GM12878 (cell line): ENCODE results near the gene ZNF408. TPM values are rescaled to one million over a fixed set of nuclear protein-coding genes. Genes with fewer than 3 reads are reported as not detected.

Experiments used
- ATAC-seq: fragments of 200-7000 bp; cut with Tn5 transposase; 3 replicates; pipeline ENCODE4 v1.9.1; 2020; ENCODE audit warnings: mild to moderate bottlenecking, moderate library complexity
- BruUV-seq: library from RNA; stranded (reverse); fragments of 400-500 nt; replicated peaks from 2 replicates; lab custom pipeline; 2021; lab: Mats Ljungman, UMichigan
- CTCF ChIA-PET: fragments of 300-600 bp; sonication (Branson Sonifier 250); formaldehyde crosslinking; extraction: SDS; loops from one replicate; lab custom pipeline; 2021; ENCODE audit warnings: inconsistent platforms; lab: Yijun Ruan, JAX
- POLR2A ChIA-PET: fragments of 350-600 bp; formaldehyde crosslinking; extraction: SDS; loops from one replicate; lab custom pipeline; 2021; ENCODE audit warnings: inconsistent platforms; lab: Charles Lee
- RAD21 ChIA-PET: fragments of 300-600 bp; sonication (Branson Sonifier 250); formaldehyde crosslinking; loops from one replicate; lab custom pipeline; 2023; ENCODE audit warnings: antibody characterized with exemption; ENCODE audit not compliant: unreplicated experiment; lab: Charles Lee
- SMC1A ChIA-PET: fragments of 300-600 bp; sonication (Branson Sonifier 250); formaldehyde crosslinking; loops from one replicate; lab custom pipeline; 2023; ENCODE audit not compliant: unreplicated experiment, uncharacterized antibody; lab: Charles Lee
- DNase-seq: peaks from one replicate; pipeline ENCODE4 v3.0.0-alpha.2; 2011; ENCODE audit warnings: low read depth, low spot score
- FAIRE-seq: peaks from 3 replicates; lab custom pipeline; 2011; peaks lifted over from hg19 to GRCh38; lab: Jason Lieb, UNC
- H2AFZ ChIP-seq: 2 replicates; pipeline ENCODE4 v1.6.0; 2011; ENCODE audit warnings: low read depth, low read length, control low read depth; ENCODE audit not compliant: control insufficient read depth
- H3K27ac ChIP-seq: 2 replicates; pipeline ENCODE4 v1.5.1; 2011; ENCODE audit warnings: control low read depth; ENCODE audit not compliant: control insufficient read depth, insufficient read depth
- H3K27me3 ChIP-seq, 2 experiments: replicated peaks in 1 of 2; 2 replicates each; pipeline versions ENCODE4 v1.6.0 to v1.6.1; 2011; ENCODE audit warnings: low read length in 1 of 2; ENCODE audit not compliant: control insufficient read depth in 2 of 2, insufficient read depth in 2 of 2
- H3K36me3 ChIP-seq, 2 experiments: 2 replicates each; pipeline ENCODE4 v1.5.1; 2011; ENCODE audit warnings: low read length in 1 of 2; ENCODE audit not compliant: control insufficient read depth in 2 of 2, insufficient read depth in 2 of 2
- H3K4me1 ChIP-seq: 2 replicates; pipeline ENCODE4 v1.6.1; 2011; ENCODE audit warnings: mild to moderate bottlenecking, low read length, moderate library complexity, mixed read lengths; ENCODE audit not compliant: control insufficient read depth, insufficient read depth
- H3K4me2 ChIP-seq: 2 replicates; pipeline ENCODE4 v1.6.0; 2011; ENCODE audit warnings: control low read depth; ENCODE audit not compliant: control insufficient read depth, insufficient read depth
- H3K4me3 ChIP-seq: fragments of 200-600 bp; sonication (generic); 2 replicates; pipeline ENCODE4 v1.5.1; 2016
- H3K79me2 ChIP-seq: 2 replicates; pipeline ENCODE4 v1.6.0; 2011; ENCODE audit warnings: low read length; ENCODE audit not compliant: control insufficient read depth, insufficient read depth
- H3K9ac ChIP-seq: 2 replicates; pipeline ENCODE4 v1.8.0; 2011; ENCODE audit warnings: low read length, control low read depth, mixed read lengths; ENCODE audit not compliant: control insufficient read depth, insufficient read depth
- H3K9me3 ChIP-seq: replicated peaks from 3 replicates; pipeline ENCODE4 v1.5.1; 2011; ENCODE audit warnings: mild to moderate bottlenecking, low read length; ENCODE audit not compliant: control insufficient read depth, insufficient read depth
- H4K20me1 ChIP-seq: 2 replicates; pipeline ENCODE4 v1.6.0; 2011; ENCODE audit not compliant: control insufficient read depth, insufficient read depth
- CBX3 ChIP-seq: fragments of 200-600 bp; sonication (generic); IDR thresholded peaks from 2 replicates; pipeline ENCODE4 v1.6.1; 2016; ENCODE audit warnings: low read depth, borderline replicate concordance
- CHD2 ChIP-seq: IDR thresholded peaks from 2 replicates; pipeline ENCODE4 v1.6.1; 2011; ENCODE audit warnings: low read depth, low read length, improper control_type of control experiment, borderline replicate concordance
- CHD4 ChIP-seq: fragments of 200-600 bp; sonication (generic); IDR thresholded peaks from 2 replicates; pipeline ENCODE4 v1.6.1; 2016; ENCODE audit warnings: mild to moderate bottlenecking
- IRF3 ChIP-seq: fragments of 450-650 bp; IDR thresholded peaks from 2 replicates; pipeline ENCODE4 v1.6.1; 2014; ENCODE audit warnings: mild to moderate bottlenecking
- LARP7 ChIP-seq: fragments of 450-650 bp; IDR thresholded peaks from 2 replicates; pipeline ENCODE4 v1.6.1; 2017; ENCODE audit warnings: mild to moderate bottlenecking
- RB1 ChIP-seq: fragments of 450-650 bp; formaldehyde crosslinking; IDR thresholded peaks from 2 replicates; pipeline ENCODE4 v1.6.1; 2017; ENCODE audit warnings: mild to moderate bottlenecking, borderline replicate concordance
- RELA ChIP-seq: fragments of 450-650 bp; IDR thresholded peaks from 2 replicates; pipeline ENCODE4 v1.8.0; 2014; ENCODE audit warnings: borderline replicate concordance; ENCODE audit not compliant: partially characterized antibody
- SMAD5 ChIP-seq: IDR thresholded peaks from 2 replicates; pipeline ENCODE4 v1.6.1; 2016; ENCODE audit warnings: antibody characterized with exemption, low read depth
- SREBF1 ChIP-seq: IDR thresholded peaks from 2 replicates; pipeline ENCODE4 v1.6.1; 2012; ENCODE audit warnings: mild to moderate bottlenecking, low read length
- ZNF24 ChIP-seq: fragments of 450-650 bp; IDR thresholded peaks from 2 replicates; pipeline ENCODE4 v1.6.1; 2017; ENCODE audit warnings: antibody characterized with exemption, mild to moderate bottlenecking
- WGBS: methylation state at CpG from one replicate; pipeline ENCODE4 v1.1.6; 2016; ENCODE audit warnings: low lambda C conversion rate; ENCODE audit not compliant: insufficient replicate concordance, insufficient coverage; ENCODE audit errors: missing lambda C conversion rate; 5-methylcytosine and 5-hydroxymethylcytosine counted together
- in situ Hi-C: fragments of 300-500 bp; cut with MboI; formaldehyde crosslinking; loops from 9 replicates; pipeline ENCODE4 v1.14.3; 2018; ENCODE audit warnings: mixed read lengths
- intact Hi-C: fragments of 100-400 bp; cut with micrococcal nuclease; formaldehyde crosslinking; loops from one replicate; pipeline ENCODE4 v1.14.2; 2022; ENCODE audit not compliant: unreplicated experiment
- polyA plus RNA-seq, 11 experiments: library from polyadenylated mRNA; depleted of rRNA in 4 of 11; unstranded in 6 of 11; stranded (reverse) in 5 of 11; fragments of >200 nt; fragmentation: Nextera tagmentation in 4 of 11; fragmentation: Illumina TruSeq in 1 of 11; extraction: Ambion mirVana in 4 of 11; extraction: Trizol in 1 of 11; gene quantifications; 1 replicate in 1 of 11; 2 replicates in 10 of 11; pipeline versions ENCODE4 v1.2.1 to v1.2.3, GENCODE V29; 2011 to 2016; ENCODE audit warnings: inconsistent platforms in 2 of 11, missing spikeins in 2 of 11, low read depth in 1 of 11
- total RNA-seq, 4 experiments: library from RNA; depleted of rRNA in 3 of 4; stranded (reverse); fragments of >200 nt in 3 of 4; fragmentation: Illumina TruSeq in 1 of 4; extraction: Trizol in 1 of 4; gene quantifications; 2 replicates each; pipeline versions ENCODE4 v1.2.1 to v1.2.3, GENCODE V29; 2013 to 2021

The ZNF408 gene
- total and polyA plus RNA-seq, 10 of the 15 experiments (the other 5 are each of a cell fraction or from before 2014, with no cell fraction given) = 0.19 to 11.3 (median 7.2) TPM

- TF ChIP-seq IRF3 (no peak), CBX3 (no peak)
- TF ChIP-seq, all 136 proteins: peak for 0
Measured at GRCh38 chr11:46662366-46662765, 38.5 kb upstream of the ZNF408 start (continued).

- no peaks in the 10 kb centered on the region for H3K4me1 ChIP-seq
- no peak for TF ChIP-seq SMAD5
- TF ChIP-seq RB1 = no peak
- TF ChIP-seq CHD4 = no peak
- TF ChIP-seq LARP7 = no peak
- no peak for TF ChIP-seq CHD2
- no peak for TF ChIP-seq ZNF24
- no peak for TF ChIP-seq RELA
- TF ChIP-seq SREBF1 = no peak
- ChIA-PET RAD21 (no interaction called here), POLR2A (interaction anchor here (0.6 kb wide), 1 partner anchor 462 kb away, joined by 4 read pairs; no protein-coding TSS in a partner anchor), CTCF (interaction anchor here (0.6 kb wide), 1 partner anchor 27 kb away, joined by 3 read pairs; no protein-coding TSS in a partner anchor), SMC1A (interaction anchor here (0.6 to 1.0 kb wide), 2 partner anchors 13 to 21 kb away, joined by 3 read pairs; no protein-coding TSS in a partner anchor)
- no TSS peak for BruUV-seq
- H3K27me3 ChIP-seq = no peaks in the 10 kb centered on the region
- WGBS = 86% methylated on average over 4 of the region's 4 CpGs
- ATAC-seq = no peak
- in situ Hi-C loops = no loop called here
- H3K4me2 ChIP-seq = no peak overlapping the region
- H3K36me3 ChIP-seq = peaks cover 11 to 29% of the 10 kb centered on the region in 2 experiments
- FAIRE-seq = no peak
- H3K79me2 ChIP-seq = no peaks in the 10 kb centered on the region
- H3K9ac ChIP-seq = no peak overlapping the region
- intact Hi-C loops = no loop called here
- H3K9me3 ChIP-seq = no peaks in the 10 kb centered on the region
- no peak for DNase-seq
- H3K4me3 ChIP-seq = no peak overlapping the region
- H4K20me1 ChIP-seq = no peaks in the 10 kb centered on the region
- H3K27ac ChIP-seq = no peak overlapping the region
- no peak overlapping the region for H2AFZ ChIP-seq
Measured at GRCh38 chr11:46663277-46663940, 37.4 kb upstream of the ZNF408 start.
